NCI-H1417 treated with DMSO at 0.1 percent for 48 hours (cell line): ENCODE data around the gene ZNF45.
"Not testable (repeated sequence)": the region's sequence is repeated elsewhere in the genome, so short reads cannot be mapped to it uniquely, and the experiment has no call there.

Experiments
- DNase-seq: peaks from one replicate; lab custom pipeline; 2025; lab: John Stamatoyannopoulos, UW

The ZNF45 gene

GRCh38 chr19:43913383-43913782 lies 21.7 kb downstream of the ZNF45 start:
- no peak for DNase-seq

GRCh38 chr19:43910884-43911283 lies 24.2 kb downstream of the ZNF45 start:
- no peak for DNase-seq

GRCh38 chr19:43908659-43909058 lies 26.4 kb downstream of the ZNF45 start:
- no peak for DNase-seq

GRCh38 chr19:43906774-43907173 lies 28.3 kb downstream of the ZNF45 start:
- no peak for DNase-seq

- no peak for DNase-seq
Measured at GRCh38 chr19:43905897-43906296, 29.2 kb downstream of the ZNF45 start.

GRCh38 chr19:43902399-43902798 lies 32.7 kb downstream of the ZNF45 start:
- no peak for DNase-seq

GRCh38 chr19:43901395-43902390 lies 33.4 kb downstream of the ZNF45 start:
- no peak for DNase-seq

- no peak for DNase-seq
Measured at GRCh38 chr19:43895727-43896308, 39.3 kb downstream of the ZNF45 start.

- DNase-seq: no peak
Measured at GRCh38 chr19:43883864-43884263, 51.2 kb downstream of the ZNF45 start, which contains the start of gene ZNF404. ZNF404 (minus strand) TSS chr19:43883964.

- DNase-seq: no peak
Measured at GRCh38 chr19:43880483-43880882, 54.6 kb downstream of the ZNF45 start.

GRCh38 chr19:43872547-43873336 lies 62.3 kb downstream of the ZNF45 start:
- no peak for DNase-seq

- not testable (repeated sequence) for DNase-seq
Measured at GRCh38 chr19:43866923-43867322, 68.2 kb downstream of the ZNF45 start.
